Gastrocnemius medialis (tissue), 4 donors: ENCODE data around the gene MIB2.

Experiments used
- CTCF ChIP-seq, 5 experiments: fragments of 450-650 bp in 3 of 5; fragments of 200-600 bp in 2 of 5; sonication (generic) in 2 of 5; IDR thresholded peaks in 4 of 5; conservative IDR thresholded peaks in 1 of 5; 1 replicate in 4 of 5; 2 replicates in 1 of 5; pipeline ENCODE4 v1.5.1; 2016 to 2019; ENCODE audit warnings: antibody characterized with exemption in 5 of 5, mild to moderate bottlenecking in 3 of 5, moderate library complexity in 3 of 5
- POLR2A ChIP-seq, 2 donors: fragments of 450-650 bp; IDR thresholded peaks; one replicate each; pipeline ENCODE4 v1.6.1; 2017; ENCODE audit warnings: antibody characterized with exemption in 2 of 2, mild to moderate bottlenecking in 2 of 2, moderate library complexity in 2 of 2

DNA sequence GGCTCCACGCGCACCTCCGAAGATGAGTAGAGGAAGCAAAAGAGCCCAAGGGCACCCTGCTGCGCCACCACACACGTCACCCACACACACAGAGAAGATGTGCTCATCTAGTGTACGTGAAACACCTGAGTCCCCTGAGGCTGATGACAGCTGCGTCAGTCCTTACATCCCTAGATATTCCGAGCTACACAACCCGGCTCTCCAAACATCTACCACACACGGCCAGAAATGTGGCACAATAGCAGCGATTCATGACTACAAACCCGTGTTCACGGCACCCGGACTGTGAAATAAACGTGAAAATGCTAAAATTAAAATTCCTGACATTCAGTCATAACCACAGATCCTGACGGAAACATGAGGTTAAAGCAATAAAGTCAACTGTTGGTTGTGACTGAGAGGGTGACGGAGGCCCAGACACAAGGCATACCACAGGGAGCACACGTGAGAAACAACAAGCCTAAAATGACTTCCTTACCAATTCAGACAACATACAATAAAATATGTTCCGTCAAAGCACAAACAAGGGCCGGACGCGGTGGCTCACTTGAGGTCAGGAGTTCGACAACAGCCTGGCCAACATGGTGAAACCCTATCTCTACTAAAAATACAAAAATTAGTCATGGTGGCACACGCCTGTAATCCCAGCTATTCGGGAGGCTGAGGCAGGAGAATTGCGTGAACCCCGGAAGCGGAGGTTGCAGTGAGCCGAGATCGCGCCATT is 48.0 kb upstream of the MIB2 start:
- TF ChIP-seq CTCF (IDR thresholded peaks at IDR 0.05 in 4 of 5, conservative IDR thresholded peaks at IDR 0.05 in 1 of 5) (no peak), POLR2A (IDR thresholded peaks at IDR 0.05) (peak in 1 of 2 donors; percentile 23)
